Activated naive CD4-positive, alpha-beta T cell treated with anti-CD3 and anti-CD28 coated beads for 36 hours (primary cell): Measurements from ENCODE around the gene OR2A25. TPM values are rescaled to one million over a fixed set of nuclear protein-coding genes. Genes with fewer than 3 reads are reported as not detected.

Experiments used
- CTCF ChIA-PET: fragments of 350-600 bp; sonication (Branson Sonifier 250); formaldehyde crosslinking; loops from one replicate; lab custom pipeline; 2021; ENCODE audit warnings: antibody characterized with exemption; lab: Charles Lee
- DNase-seq: peaks from one replicate; pipeline ENCODE4 v3.0.0-alpha.2; 2020
- H3K27ac Mint-ChIP-seq: one replicate; pipeline ENCODE4 v1.8.0; 2021; ENCODE audit warnings: mild to moderate bottlenecking, mixed read lengths
- H3K27me3 Mint-ChIP-seq: one replicate; pipeline ENCODE4 v1.8.0; 2021; ENCODE audit warnings: low read depth, mixed read lengths
- H3K36me3 Mint-ChIP-seq: one replicate; pipeline ENCODE4 v1.8.0; 2021; ENCODE audit warnings: low read depth, mixed read lengths
- H3K4me1 Mint-ChIP-seq: one replicate; pipeline ENCODE4 v1.8.0; 2021; ENCODE audit warnings: low read depth, mixed read lengths
- H3K4me3 Mint-ChIP-seq: one replicate; pipeline ENCODE4 v1.8.0; 2021; ENCODE audit warnings: mild to moderate bottlenecking, moderate library complexity, mixed read lengths
- H3K9me3 Mint-ChIP-seq: one replicate; pipeline ENCODE4 v1.8.0; 2021; ENCODE audit warnings: mixed read lengths
- intact Hi-C: fragments of 100-400 bp; cut with micrococcal nuclease; formaldehyde crosslinking; loops from one replicate; pipeline ENCODE4 v1.15.1; 2023
- total RNA-seq, 2 experiments: library from RNA; stranded (reverse); gene quantifications; one replicate each; pipeline ENCODE4 v1.2.3, GENCODE V29; 2021

OR2A25 gene
- total RNA-seq, 2 experiments from 2014 or later, result not detected

- Mint-ChIP-seq H3K36me3 (no peaks in the 10 kb centered on the region), H3K27ac (no peak overlapping the region), H3K27me3 (peaks cover 12% of the 10 kb centered on the region), H3K4me1 (no peaks in the 10 kb centered on the region), H3K9me3 (no peaks in the 10 kb centered on the region), H3K4me3 (no peak overlapping the region)
- no peak for DNase-seq
- CTCF ChIA-PET, result no interaction called here
- intact Hi-C loops, result no loop called here
Measured at GRCh38 chr7:144086730-144087129, 17.1 kb downstream of the OR2A25 start.

GRCh38 chr7:144087230-144087629, 17.6 kb downstream of the OR2A25 start:
- CTCF ChIA-PET, result no interaction called here
- no peaks in the 10 kb centered on the region for H3K36me3 Mint-ChIP-seq
- no peak overlapping the region for H3K27ac Mint-ChIP-seq
- H3K4me3 Mint-ChIP-seq, result no peak overlapping the region
- H3K9me3 Mint-ChIP-seq, result no peaks in the 10 kb centered on the region
- peaks cover 11% of the 10 kb centered on the region for H3K27me3 Mint-ChIP-seq
- DNase-seq, result no peak
- intact Hi-C loops, result no loop called here
- no peaks in the 10 kb centered on the region for H3K4me1 Mint-ChIP-seq

- Mint-ChIP-seq H3K27me3 (peaks cover 11% of the 10 kb centered on the region), H3K36me3 (no peaks in the 10 kb centered on the region), H3K27ac (no peak overlapping the region), H3K4me1 (no peaks in the 10 kb centered on the region), H3K9me3 (no peaks in the 10 kb centered on the region), H3K4me3 (no peak overlapping the region)
- no peak for DNase-seq
- CTCF ChIA-PET, result no interaction called here
- intact Hi-C loops, result no loop called here
Measured at GRCh38 chr7:144090667-144091066, 21.1 kb downstream of the OR2A25 start.

- CTCF ChIA-PET, result no interaction called here
Measured at GRCh38 chr7:144098776-144099175, 29.2 kb downstream of the OR2A25 start.

GRCh38 chr7:144100607-144101006, 31.0 kb downstream of the OR2A25 start:
- peaks cover 17% of the 10 kb centered on the region for H3K4me1 Mint-ChIP-seq
- H3K36me3 Mint-ChIP-seq, result no peaks in the 10 kb centered on the region
- H3K4me3 Mint-ChIP-seq, result no peak overlapping the region
- DNase-seq, result no peak
- H3K9me3 Mint-ChIP-seq, result no peaks in the 10 kb centered on the region
- intact Hi-C loops, result no loop called here
- CTCF ChIA-PET, result interaction anchor here (1.2 kb wide), 1 partner anchor 27 kb away, joined by 4 read pairs; no protein-coding TSS in a partner anchor
- no peak overlapping the region for H3K27ac Mint-ChIP-seq
- no peaks in the 10 kb centered on the region for H3K27me3 Mint-ChIP-seq

More at GRCh38 chr7:144098776-144099175, 29.2 kb downstream of the OR2A25 start:
- DNase-seq, result no peak
- no peaks in the 10 kb centered on the region for H3K9me3 Mint-ChIP-seq
- H3K27ac Mint-ChIP-seq, result no peak overlapping the region
- H3K27me3 Mint-ChIP-seq, result no peaks in the 10 kb centered on the region
- no peaks in the 10 kb centered on the region for H3K36me3 Mint-ChIP-seq
- peaks cover 17% of the 10 kb centered on the region for H3K4me1 Mint-ChIP-seq
- intact Hi-C loops, result no loop called here
- no peak overlapping the region for H3K4me3 Mint-ChIP-seq

- H3K27ac Mint-ChIP-seq, result no peak overlapping the region
- CTCF ChIA-PET, result interaction anchor here (1.2 kb wide), 1 partner anchor 26 kb away, joined by 4 read pairs; no protein-coding TSS in a partner anchor
- H3K4me1 Mint-ChIP-seq, result peaks cover 17% of the 10 kb centered on the region
- DNase-seq, result no peak
- H3K4me3 Mint-ChIP-seq, result no peak overlapping the region
- no peaks in the 10 kb centered on the region for H3K9me3 Mint-ChIP-seq
- H3K27me3 Mint-ChIP-seq, result no peaks in the 10 kb centered on the region
- no peaks in the 10 kb centered on the region for H3K36me3 Mint-ChIP-seq
- intact Hi-C loops, result no loop called here
Measured at GRCh38 chr7:144102041-144102440, 32.4 kb downstream of the OR2A25 start.

- intact Hi-C loops, result no loop called here
- Mint-ChIP-seq H3K27ac (no peak overlapping the region), H3K9me3 (no peaks in the 10 kb centered on the region), H3K4me1 (peaks cover 10% of the 10 kb centered on the region), H3K4me3 (no peak overlapping the region), H3K36me3 (no peaks in the 10 kb centered on the region), H3K27me3 (no peaks in the 10 kb centered on the region)
- no peak for DNase-seq
- CTCF ChIA-PET, result interaction anchor here (0.7 kb wide), 1 partner anchor 23 kb away, joined by 3 read pairs; no protein-coding TSS in a partner anchor
Measured at GRCh38 chr7:144105211-144105610, 35.6 kb downstream of the OR2A25 start.

- CTCF ChIA-PET, result no interaction called here
- no peak within 1 kb of the TSS for H3K27ac Mint-ChIP-seq
- intact Hi-C loops, result no loop called here
- no peak within 1 kb of the TSS for H3K4me3 Mint-ChIP-seq
- H3K9me3 Mint-ChIP-seq, result no peaks in the 10 kb centered on the region
- DNase-seq, result no peak
- no peaks in the 10 kb centered on the region for H3K36me3 Mint-ChIP-seq
- peaks cover 2% of the 10 kb centered on the region for H3K27me3 Mint-ChIP-seq
- no peaks in the 10 kb centered on the region for H3K4me1 Mint-ChIP-seq
Measured at GRCh38 chr7:144109283-144109682, 39.7 kb downstream of the OR2A25 start, which contains the start of gene OR2A2. Gene OR2A2 (plus strand): TSS chr7:144109583. CDS start chr7:144109583, 0 bp downstream.

GRCh38 chr7:144110272-144110671, 40.7 kb downstream of the OR2A25 start:
- intact Hi-C loops, result no loop called here

GRCh38 chr7:144113651-144114050, 44.0 kb downstream of the OR2A25 start:
- H3K9me3 Mint-ChIP-seq, result no peaks in the 10 kb centered on the region
- no peak for DNase-seq
- peaks cover 2% of the 10 kb centered on the region for H3K27me3 Mint-ChIP-seq
- no peak overlapping the region for H3K27ac Mint-ChIP-seq
- intact Hi-C loops, result no loop called here
- no peak overlapping the region for H3K4me3 Mint-ChIP-seq
- no peaks in the 10 kb centered on the region for H3K4me1 Mint-ChIP-seq
- CTCF ChIA-PET, result interaction anchor here (1.6 kb wide), 1 partner anchor 14 kb away, joined by 10 read pairs; no protein-coding TSS in a partner anchor
- H3K36me3 Mint-ChIP-seq, result no peaks in the 10 kb centered on the region

More at GRCh38 chr7:144110272-144110671, 40.7 kb downstream of the OR2A25 start:
- H3K4me3 Mint-ChIP-seq, result no peak overlapping the region
- peaks cover 2% of the 10 kb centered on the region for H3K27me3 Mint-ChIP-seq
- no peaks in the 10 kb centered on the region for H3K9me3 Mint-ChIP-seq
- H3K4me1 Mint-ChIP-seq, result no peaks in the 10 kb centered on the region
- no peak for DNase-seq
- H3K36me3 Mint-ChIP-seq, result no peaks in the 10 kb centered on the region
- CTCF ChIA-PET, result interaction anchor here (0.5 to 1.2 kb wide), 2 partner anchors 16 to 694 kb away, joined by 4 to 6 read pairs; no protein-coding TSS in a partner anchor
- H3K27ac Mint-ChIP-seq, result no peak overlapping the region

- CTCF ChIA-PET, result no interaction called here
- Mint-ChIP-seq H3K27me3 (no peaks in the 10 kb centered on the region), H3K36me3 (no peaks in the 10 kb centered on the region), H3K4me1 (no peaks in the 10 kb centered on the region), H3K27ac (no peak overlapping the region), H3K4me3 (no peak overlapping the region), H3K9me3 (no peaks in the 10 kb centered on the region)
- DNase-seq, result no peak
- intact Hi-C loops, result no loop called here
Measured at GRCh38 chr7:144118341-144118740, 48.7 kb downstream of the OR2A25 start.

- no peak within 1 kb of the TSS for H3K27ac Mint-ChIP-seq
- intact Hi-C loops, result loop anchor here (10.0 kb wide), 1 partner anchor 878 kb away; no protein-coding TSS in a partner anchor
Measured at GRCh38 chr7:144122876-144123275, 53.3 kb downstream of the OR2A25 start, which contains the start of gene OR2A14. Gene OR2A14 (plus strand): TSS chr7:144123176. CDS start chr7:144129113, 5,937 bp downstream.

More at GRCh38 chr7:144122876-144123275, 53.3 kb downstream of the OR2A25 start, which contains the start of gene OR2A14:
- H3K4me3 Mint-ChIP-seq, result no peak within 1 kb of the TSS
- no peak for DNase-seq
- CTCF ChIA-PET, result interaction anchor here (0.7 kb wide), 1 partner anchor 10 kb away, joined by 3 read pairs; no protein-coding TSS in a partner anchor
- H3K4me1 Mint-ChIP-seq, result no peaks in the 10 kb centered on the region
- no peaks in the 10 kb centered on the region for H3K9me3 Mint-ChIP-seq
- no peaks in the 10 kb centered on the region for H3K36me3 Mint-ChIP-seq
- no peaks in the 10 kb centered on the region for H3K27me3 Mint-ChIP-seq
